SK-N-SH (cell line): ENCODE results near the gene GRK1. TPM values are rescaled to one million over a fixed set of nuclear protein-coding genes. Genes with fewer than 3 reads are reported as not detected.

Source experiments
- CTCF ChIA-PET: fragments of 300-600, 350-600 bp; formaldehyde crosslinking; extraction: SDS; loops from one replicate; lab custom pipeline; 2021; lab: Yijun Ruan, JAX
- POLR2A ChIA-PET: fragments of 350-600 bp; sonication (Branson Sonifier 250); formaldehyde crosslinking; extraction: SDS; loops from one replicate; lab custom pipeline; 2020; ENCODE audit warnings: antibody characterized with exemption, inconsistent platforms; lab: Yijun Ruan, JAX
- DNase-seq: peaks from one replicate; pipeline ENCODE4 v3.0.0; 2012
- H2AFZ ChIP-seq: fragments of 200-600 bp; sonication (generic); 2 replicates; pipeline ENCODE4 v1.8.1; 2016; ENCODE audit warnings: antibody characterized with exemption, mild to moderate bottlenecking, low read depth
- H3F3A ChIP-seq: fragments of 200-600 bp; sonication (generic); replicated peaks from 2 replicates; pipeline ENCODE3; 2016; ENCODE audit warnings: antibody characterized with exemption, mild to moderate bottlenecking; ENCODE audit not compliant: insufficient read depth
- H3K27ac ChIP-seq, 2 experiments: fragments of 200-500 bp in 1 of 2; fragments of 200-600 bp in 1 of 2; sonication (Bioruptor generic) in 1 of 2; sonication (generic), shearing (Covaris generic) in 1 of 2; 2 replicates each; pipeline versions ENCODE4 v1.5.1 to v1.6.1; 2014 to 2016; ENCODE audit warnings: low read depth in 2 of 2, inconsistent platforms in 1 of 2, low read length in 1 of 2, mild to moderate bottlenecking in 1 of 2, mixed read lengths in 1 of 2
- H3K27me3 ChIP-seq: fragments of 200-600 bp; sonication (generic), shearing (Covaris generic); 2 replicates; pipeline ENCODE4 v1.6.1; 2016; ENCODE audit warnings: mixed run types; ENCODE audit not compliant: insufficient read depth
- H3K36me3 ChIP-seq, 2 experiments: fragments of 200-500 bp in 1 of 2; fragments of 200-600 bp in 1 of 2; sonication (Bioruptor generic) in 1 of 2; sonication (generic) in 1 of 2; replicated peaks in 1 of 2; 2 replicates each; pipeline versions ENCODE3 to v1.5.1; 2014 to 2016; ENCODE audit warnings: low read length in 1 of 2, mild to moderate bottlenecking in 1 of 2; ENCODE audit not compliant: insufficient read depth in 2 of 2, control insufficient read depth in 1 of 2
- H3K4me1 ChIP-seq, 2 experiments: fragments of 200-500 bp in 1 of 2; fragments of 200-600 bp in 1 of 2; sonication (Bioruptor generic) in 1 of 2; sonication (generic), shearing (Covaris generic) in 1 of 2; 2 replicates each; pipeline versions ENCODE4 v1.5.1 to v1.6.1; 2014 to 2016; ENCODE audit warnings: low read depth in 1 of 2, low read length in 1 of 2, mixed run types in 1 of 2; ENCODE audit not compliant: insufficient read depth in 2 of 2, control insufficient read depth in 1 of 2
- H3K4me2 ChIP-seq: fragments of 200-600 bp; sonication (generic), shearing (Covaris generic); 2 replicates; pipeline ENCODE4 v1.6.1; 2017; ENCODE audit warnings: mixed run types
- H3K4me3 ChIP-seq, 2 experiments: fragments of 200-500 bp in 1 of 2; fragments of 200-600 bp in 1 of 2; sonication (Bioruptor generic) in 1 of 2; sonication (generic), shearing (Covaris generic) in 1 of 2; 2 replicates each; pipeline versions ENCODE4 v1.5.1 to v1.8.1; 2014 to 2016; ENCODE audit warnings: low read depth in 2 of 2, inconsistent platforms in 1 of 2, low read length in 1 of 2, mild to moderate bottlenecking in 1 of 2, mixed read lengths in 1 of 2, moderate library complexity in 1 of 2
- H3K79me2 ChIP-seq: fragments of 200-600 bp; sonication (generic); 2 replicates; pipeline ENCODE4 v1.8.1; 2017; ENCODE audit warnings: mild to moderate bottlenecking; ENCODE audit not compliant: insufficient read depth
- H3K9ac ChIP-seq: fragments of 200-600 bp; sonication (generic); 2 replicates; pipeline ENCODE4 v1.6.1; 2017; ENCODE audit warnings: mixed run types
- H3K9me2 ChIP-seq: fragments of 200-600 bp; sonication (generic); 2 replicates; pipeline ENCODE4 v1.6.1; 2017; ENCODE audit warnings: mixed run types
- H3K9me3 ChIP-seq: fragments of 200-600 bp; sonication (generic); 2 replicates; pipeline ENCODE4 v1.6.1; 2017; ENCODE audit warnings: mixed run types, mild to moderate bottlenecking, moderate library complexity
- H4K20me1 ChIP-seq: fragments of 200-600 bp; sonication (generic); 2 replicates; pipeline ENCODE4 v1.6.1; 2017; ENCODE audit warnings: mild to moderate bottlenecking, mixed run types; ENCODE audit not compliant: insufficient read depth
- ELF1 ChIP-seq: IDR thresholded peaks from 2 replicates; pipeline ENCODE4 v1.4.0; 2012
- EP300 ChIP-seq, 2 experiments: IDR thresholded peaks; 2 replicates each; pipeline versions ENCODE4 v1.4.0 to v1.6.1; 2012; ENCODE audit warnings: borderline replicate concordance in 1 of 2, low read depth in 1 of 2, low read length in 1 of 2
- FOXJ3 ChIP-seq: sonication (generic); formaldehyde crosslinking; IDR thresholded peaks from 2 replicates; pipeline ENCODE4 v1.5.1; 2020; ENCODE audit warnings: mild to moderate bottlenecking, missing genetic modification reagents
- FOXM1 ChIP-seq: IDR thresholded peaks from 2 replicates; pipeline ENCODE4 v1.4.0; 2012; ENCODE audit warnings: low read depth, mild to moderate bottlenecking
- GATA2 ChIP-seq: sonication (generic); formaldehyde crosslinking; IDR thresholded peaks from 2 replicates; pipeline ENCODE4 v1.5.0; 2020; ENCODE audit warnings: mild to moderate bottlenecking, missing genetic modification reagents
- JUND ChIP-seq: IDR thresholded peaks from 2 replicates; pipeline ENCODE4 v1.4.0; 2012
- MEF2A ChIP-seq: IDR thresholded peaks from 2 replicates; pipeline ENCODE4 v1.4.0; 2012; ENCODE audit warnings: low read depth, borderline replicate concordance
- MXI1 ChIP-seq: IDR thresholded peaks from 2 replicates; pipeline ENCODE4 v1.6.1; 2012; ENCODE audit warnings: mild to moderate bottlenecking, low read depth, low read length, improper control_type of control experiment
- NFIC ChIP-seq: IDR thresholded peaks from 2 replicates; pipeline ENCODE4 v1.4.0; 2012; ENCODE audit warnings: borderline replicate concordance
- POLR2AphosphoS5 ChIP-seq: IDR thresholded peaks from 2 replicates; pipeline ENCODE4 v1.6.1; 2012; ENCODE audit warnings: low read depth, low read length
- RAD21 ChIP-seq: IDR thresholded peaks from 2 replicates; pipeline ENCODE4 v1.6.1; 2012; ENCODE audit warnings: mild to moderate bottlenecking, low read length
- RXRA ChIP-seq: IDR thresholded peaks from 2 replicates; pipeline ENCODE4 v1.4.0; 2012; ENCODE audit warnings: low read depth, mild to moderate bottlenecking, borderline replicate concordance
- TAF1 ChIP-seq: IDR thresholded peaks from 2 replicates; pipeline ENCODE4 v1.6.1; 2012; ENCODE audit warnings: low read depth, mild to moderate bottlenecking, low read length, moderate library complexity, borderline replicate concordance
- TEAD4 ChIP-seq: IDR thresholded peaks from 2 replicates; pipeline ENCODE4 v1.4.0; 2012; ENCODE audit warnings: mild to moderate bottlenecking, borderline replicate concordance; ENCODE audit not compliant: insufficient read depth
- WGBS: methylation state at CpG from one replicate; pipeline ENCODE4 v1.1.6; 2017; ENCODE audit warnings: low lambda C conversion rate; 5-methylcytosine and 5-hydroxymethylcytosine counted together
- polyA plus RNA-seq, 3 experiments: library from polyadenylated mRNA; depleted of rRNA; stranded (reverse); fragments of >200 nt; gene quantifications; 2 replicates each; pipeline ENCODE4 v1.2.3, GENCODE V29; 2012
- TF ChIP-seq, protein P1 (sequence below): IDR thresholded peaks from 2 replicates; pipeline ENCODE4; 2012
- TF ChIP-seq, protein P2 (sequence below): fragments of 150-350 bp; IDR thresholded peaks from 2 replicates; pipeline ENCODE4 v1.6.1; 2016; ENCODE audit warnings: mild to moderate bottlenecking, low read depth, low read length
- TF ChIP-seq, protein P3 (sequence below): IDR thresholded peaks from 2 replicates; pipeline ENCODE4 v1.6.1; 2012; ENCODE audit warnings: mild to moderate bottlenecking, low read depth, low read length, moderate library complexity
- TF ChIP-seq, protein P4 (sequence below): fragments of 150-350 bp; IDR thresholded peaks from 2 replicates; pipeline ENCODE4 v1.6.1; 2017; ENCODE audit warnings: antibody characterized with exemption, low read length, low read depth, borderline replicate concordance
- TF ChIP-seq, protein P5 (sequence below): fragments of 200-600 bp; sonication (generic); IDR thresholded peaks from 2 replicates; pipeline ENCODE4 v1.6.1; 2017; ENCODE audit warnings: antibody characterized with exemption, mild to moderate bottlenecking, moderate library complexity
- TF ChIP-seq, protein P6 (sequence below): IDR thresholded peaks from 2 replicates; pipeline ENCODE4 v1.4.0; 2012; ENCODE audit warnings: low read depth

Gene GRK1
- polyA plus RNA-seq, 1 of the 3 experiments (the other 2 are of a cell fraction) = 0.12 TPM

DNA sequence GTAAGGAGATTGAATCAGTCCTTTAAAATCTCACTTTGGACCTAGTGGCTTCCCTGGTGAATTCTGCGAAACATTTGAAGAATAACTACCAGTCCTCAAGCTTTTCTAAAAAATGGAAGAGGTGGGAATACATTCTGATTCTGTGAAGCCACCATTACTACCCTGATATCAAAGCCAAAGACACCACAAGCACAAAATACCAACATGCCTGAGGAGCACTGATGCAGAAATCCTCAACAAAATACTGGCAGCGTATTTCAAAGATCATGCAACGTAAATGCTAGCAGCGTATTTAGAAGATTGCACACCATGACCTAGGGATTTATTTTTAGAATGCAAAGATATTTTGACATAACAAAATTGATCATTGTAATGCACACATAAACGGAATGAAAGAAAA is 23.4 kb upstream of the GRK1 start:
- WGBS = over 99% methylated on average over 5 of the region's 5 CpGs
- Histone ChIP-seq H3K4me1 (peaks cover 12 to 36% of the 10 kb centered on the region in 2 experiments; a peak in 3 of 4 replicates), H3K79me2 (no peaks in the 10 kb centered on the region), H3K36me3 (peaks cover 24 to 31% of the 10 kb centered on the region in 2 experiments), H4K20me1 (no peaks in the 10 kb centered on the region), H3K27me3 (no peaks in the 10 kb centered on the region), H3K9ac (no peak overlapping the region), H3F3A (peaks cover 7% of the 10 kb centered on the region), H3K9me3 (no peaks in the 10 kb centered on the region), H3K4me2 (no peak overlapping the region), H3K27ac (no peak overlapping the region), H2AFZ (no peak overlapping the region), H3K4me3 (no peak overlapping the region), H3K9me2 (no peaks in the 10 kb centered on the region)
- ChIA-PET CTCF (interaction anchor here (1.2 kb wide), 1 partner anchor 8 kb away, joined by 3 read pairs; no protein-coding TSS in a partner anchor), POLR2A (no interaction called here)
- no peak for DNase-seq
- TF ChIP-seq, protein P1, sequence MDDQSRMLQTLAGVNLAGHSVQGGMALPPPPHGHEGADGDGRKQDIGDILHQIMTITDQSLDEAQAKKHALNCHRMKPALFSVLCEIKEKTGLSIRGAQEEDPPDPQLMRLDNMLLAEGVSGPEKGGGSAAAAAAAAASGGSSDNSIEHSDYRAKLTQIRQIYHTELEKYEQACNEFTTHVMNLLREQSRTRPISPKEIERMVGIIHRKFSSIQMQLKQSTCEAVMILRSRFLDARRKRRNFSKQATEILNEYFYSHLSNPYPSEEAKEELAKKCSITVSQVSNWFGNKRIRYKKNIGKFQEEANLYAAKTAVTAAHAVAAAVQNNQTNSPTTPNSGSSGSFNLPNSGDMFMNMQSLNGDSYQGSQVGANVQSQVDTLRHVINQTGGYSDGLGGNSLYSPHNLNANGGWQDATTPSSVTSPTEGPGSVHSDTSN = no peak
- TF ChIP-seq POLR2AphosphoS5 (no peak), MXI1 (no peak)
- TF ChIP-seq, protein P2, sequence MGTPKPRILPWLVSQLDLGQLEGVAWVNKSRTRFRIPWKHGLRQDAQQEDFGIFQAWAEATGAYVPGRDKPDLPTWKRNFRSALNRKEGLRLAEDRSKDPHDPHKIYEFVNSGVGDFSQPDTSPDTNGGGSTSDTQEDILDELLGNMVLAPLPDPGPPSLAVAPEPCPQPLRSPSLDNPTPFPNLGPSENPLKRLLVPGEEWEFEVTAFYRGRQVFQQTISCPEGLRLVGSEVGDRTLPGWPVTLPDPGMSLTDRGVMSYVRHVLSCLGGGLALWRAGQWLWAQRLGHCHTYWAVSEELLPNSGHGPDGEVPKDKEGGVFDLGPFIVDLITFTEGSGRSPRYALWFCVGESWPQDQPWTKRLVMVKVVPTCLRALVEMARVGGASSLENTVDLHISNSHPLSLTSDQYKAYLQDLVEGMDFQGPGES = no peak
- TF ChIP-seq, protein P3, sequence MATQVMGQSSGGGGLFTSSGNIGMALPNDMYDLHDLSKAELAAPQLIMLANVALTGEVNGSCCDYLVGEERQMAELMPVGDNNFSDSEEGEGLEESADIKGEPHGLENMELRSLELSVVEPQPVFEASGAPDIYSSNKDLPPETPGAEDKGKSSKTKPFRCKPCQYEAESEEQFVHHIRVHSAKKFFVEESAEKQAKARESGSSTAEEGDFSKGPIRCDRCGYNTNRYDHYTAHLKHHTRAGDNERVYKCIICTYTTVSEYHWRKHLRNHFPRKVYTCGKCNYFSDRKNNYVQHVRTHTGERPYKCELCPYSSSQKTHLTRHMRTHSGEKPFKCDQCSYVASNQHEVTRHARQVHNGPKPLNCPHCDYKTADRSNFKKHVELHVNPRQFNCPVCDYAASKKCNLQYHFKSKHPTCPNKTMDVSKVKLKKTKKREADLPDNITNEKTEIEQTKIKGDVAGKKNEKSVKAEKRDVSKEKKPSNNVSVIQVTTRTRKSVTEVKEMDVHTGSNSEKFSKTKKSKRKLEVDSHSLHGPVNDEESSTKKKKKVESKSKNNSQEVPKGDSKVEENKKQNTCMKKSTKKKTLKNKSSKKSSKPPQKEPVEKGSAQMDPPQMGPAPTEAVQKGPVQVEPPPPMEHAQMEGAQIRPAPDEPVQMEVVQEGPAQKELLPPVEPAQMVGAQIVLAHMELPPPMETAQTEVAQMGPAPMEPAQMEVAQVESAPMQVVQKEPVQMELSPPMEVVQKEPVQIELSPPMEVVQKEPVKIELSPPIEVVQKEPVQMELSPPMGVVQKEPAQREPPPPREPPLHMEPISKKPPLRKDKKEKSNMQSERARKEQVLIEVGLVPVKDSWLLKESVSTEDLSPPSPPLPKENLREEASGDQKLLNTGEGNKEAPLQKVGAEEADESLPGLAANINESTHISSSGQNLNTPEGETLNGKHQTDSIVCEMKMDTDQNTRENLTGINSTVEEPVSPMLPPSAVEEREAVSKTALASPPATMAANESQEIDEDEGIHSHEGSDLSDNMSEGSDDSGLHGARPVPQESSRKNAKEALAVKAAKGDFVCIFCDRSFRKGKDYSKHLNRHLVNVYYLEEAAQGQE = no peak

DNA sequence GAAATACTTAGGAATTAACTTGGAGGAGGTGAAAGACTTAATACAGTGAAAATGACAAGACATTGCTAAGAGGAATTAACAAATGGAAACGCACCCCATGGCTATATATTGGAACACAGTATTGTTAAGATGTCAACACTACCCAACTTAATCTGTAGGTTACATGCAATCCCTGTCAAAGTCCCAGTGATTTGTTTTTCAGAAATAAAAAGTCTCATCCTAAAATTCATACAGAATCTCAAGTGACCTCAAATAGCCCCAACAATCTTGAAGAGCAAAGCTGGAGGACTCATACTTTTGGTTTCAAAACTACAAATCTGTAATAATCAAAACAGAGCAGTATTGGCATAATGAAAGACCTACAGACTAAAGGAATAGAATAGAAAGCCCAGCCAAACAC is 22.2 kb upstream of the GRK1 start:
- Histone ChIP-seq H4K20me1 (no peaks in the 10 kb centered on the region), H3K27ac (no peak overlapping the region), H3K79me2 (no peaks in the 10 kb centered on the region), H2AFZ (no peak overlapping the region), H3F3A (peaks cover 7% of the 10 kb centered on the region), H3K27me3 (no peaks in the 10 kb centered on the region), H3K9ac (no peak overlapping the region), H3K9me2 (no peaks in the 10 kb centered on the region), H3K4me3 (no peak overlapping the region), H3K4me2 (no peak overlapping the region), H3K9me3 (no peaks in the 10 kb centered on the region), H3K4me1 (peaks cover 12 to 28% of the 10 kb centered on the region in 2 experiments; a peak in 3 of 4 replicates), H3K36me3 (peaks cover 13 to 22% of the 10 kb centered on the region in 2 experiments)
- ChIA-PET CTCF (interaction anchor here (1.0 to 1.1 kb wide), 2 partner anchors 24 to 187 kb away, joined by 3 read pairs; no protein-coding TSS in a partner anchor), POLR2A (no interaction called here)
- 97% methylated on average over 1 of the region's 1 CpG for WGBS
- no peak for DNase-seq
- TF ChIP-seq TEAD4 = no peak
- TF ChIP-seq FOXM1 = no peak
- TF ChIP-seq RXRA = no peak
- TF ChIP-seq JUND = no peak
- TF ChIP-seq NFIC = no peak
- TF ChIP-seq, protein P4, sequence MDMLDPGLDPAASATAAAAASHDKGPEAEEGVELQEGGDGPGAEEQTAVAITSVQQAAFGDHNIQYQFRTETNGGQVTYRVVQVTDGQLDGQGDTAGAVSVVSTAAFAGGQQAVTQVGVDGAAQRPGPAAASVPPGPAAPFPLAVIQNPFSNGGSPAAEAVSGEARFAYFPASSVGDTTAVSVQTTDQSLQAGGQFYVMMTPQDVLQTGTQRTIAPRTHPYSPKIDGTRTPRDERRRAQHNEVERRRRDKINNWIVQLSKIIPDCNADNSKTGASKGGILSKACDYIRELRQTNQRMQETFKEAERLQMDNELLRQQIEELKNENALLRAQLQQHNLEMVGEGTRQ = no peak
- no peak for TF ChIP-seq TAF1
- TF ChIP-seq, protein P5, sequence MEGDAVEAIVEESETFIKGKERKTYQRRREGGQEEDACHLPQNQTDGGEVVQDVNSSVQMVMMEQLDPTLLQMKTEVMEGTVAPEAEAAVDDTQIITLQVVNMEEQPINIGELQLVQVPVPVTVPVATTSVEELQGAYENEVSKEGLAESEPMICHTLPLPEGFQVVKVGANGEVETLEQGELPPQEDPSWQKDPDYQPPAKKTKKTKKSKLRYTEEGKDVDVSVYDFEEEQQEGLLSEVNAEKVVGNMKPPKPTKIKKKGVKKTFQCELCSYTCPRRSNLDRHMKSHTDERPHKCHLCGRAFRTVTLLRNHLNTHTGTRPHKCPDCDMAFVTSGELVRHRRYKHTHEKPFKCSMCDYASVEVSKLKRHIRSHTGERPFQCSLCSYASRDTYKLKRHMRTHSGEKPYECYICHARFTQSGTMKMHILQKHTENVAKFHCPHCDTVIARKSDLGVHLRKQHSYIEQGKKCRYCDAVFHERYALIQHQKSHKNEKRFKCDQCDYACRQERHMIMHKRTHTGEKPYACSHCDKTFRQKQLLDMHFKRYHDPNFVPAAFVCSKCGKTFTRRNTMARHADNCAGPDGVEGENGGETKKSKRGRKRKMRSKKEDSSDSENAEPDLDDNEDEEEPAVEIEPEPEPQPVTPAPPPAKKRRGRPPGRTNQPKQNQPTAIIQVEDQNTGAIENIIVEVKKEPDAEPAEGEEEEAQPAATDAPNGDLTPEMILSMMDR = no peak
- TF ChIP-seq MEF2A = no peak
- no peak for TF ChIP-seq ELF1
- TF ChIP-seq, protein P6, sequence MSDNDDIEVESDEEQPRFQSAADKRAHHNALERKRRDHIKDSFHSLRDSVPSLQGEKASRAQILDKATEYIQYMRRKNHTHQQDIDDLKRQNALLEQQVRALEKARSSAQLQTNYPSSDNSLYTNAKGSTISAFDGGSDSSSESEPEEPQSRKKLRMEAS = no peak
- no peak for TF ChIP-seq FOXJ3
- no peak for TF ChIP-seq GATA2 (CRISPR knock-in tag)
- TF ChIP-seq RAD21 = no peak
- TF ChIP-seq EP300 (IDR thresholded peaks at IDR 0.05; ENCODE audit: borderline replicate concordance in 1 of 2, low read depth in 1 of 2, low read length in 1 of 2) = no peak
